Right cardiac atrium (tissue), 5 donors: ENCODE results near the gene JAZF1. TPM values are rescaled to one million over a fixed set of nuclear protein-coding genes. Genes with fewer than 3 reads are reported as not detected.
A peak's percentile ranks its signal among the peaks of the same experiment; 100 is the strongest.

ENCODE experiments used
- ATAC-seq, 2 donors: fragments of 200-7000 bp; cut with Tn5 transposase; one replicate each; pipeline versions ENCODE4 v1.8.0 to v1.9.1; 2020; ENCODE audit warnings: moderate library complexity in 2 of 2, mild to moderate bottlenecking in 1 of 2
- DNase-seq, 3 donors: peaks; one replicate each; pipeline ENCODE4 v3.0.0-alpha.2; 2020
- H3K27ac ChIP-seq: one replicate; pipeline ENCODE4 v1.5.1; 2013; ENCODE audit warnings: mild to moderate bottlenecking, low read length, control low read depth, moderate library complexity
- H3K27me3 ChIP-seq: one replicate; pipeline ENCODE4 v1.6.1; 2013; ENCODE audit not compliant: control insufficient read depth, insufficient read depth
- H3K4me1 ChIP-seq: one replicate; pipeline ENCODE4 v1.6.1; 2013; ENCODE audit warnings: low read length; ENCODE audit not compliant: control insufficient read depth, insufficient read depth
- H3K4me3 ChIP-seq: one replicate; pipeline ENCODE4 v1.5.1; 2013; ENCODE audit warnings: low read length, control low read depth
- H3K9me3 ChIP-seq: one replicate; pipeline ENCODE4 v1.6.1; 2013; ENCODE audit warnings: low read length; ENCODE audit not compliant: control insufficient read depth
- WGBS: extraction: QIAGEN DNeasy Blood & Tissue Kit; methylation state at CpG from one replicate; pipeline ENCODE4 v1.1.7; 2013; 5-methylcytosine and 5-hydroxymethylcytosine counted together
- intact Hi-C, 4 donors: fragments of 100-400 bp; cut with DNase I; formaldehyde crosslinking; loops; one replicate each; pipeline versions ENCODE4 v1.11.0 to v1.14.0; 2022 to 2023
- polyA plus RNA-seq: library from polyadenylated mRNA; stranded (reverse); fragments of 200-250 nt; gene quantifications from one replicate; pipeline ENCODE4 v1.2.3, GENCODE V29; 2013
- total RNA-seq, 4 donors: library from RNA; stranded (reverse); fragmentation: NEBNext Ultra II Directional; extraction: Animal tissue kit (Norgen Biotek cat#: 25700); gene quantifications; one replicate each; pipeline ENCODE4 v1.2.1, GENCODE V29; 2021
- donor health status: healthy with polysubstance abuse.
- donor health status: DM: no; HTN: yes; CAD: no.
- donor health status: DM: no; HTN: no; CAD: no.
- donor health status: DM: no; HTN: yes; CAD: no; lungs with severe emphysema.
- donor health status: DM: yes; HTN: yes; CAD: no.

JAZF1 gene
- total and polyA plus RNA-seq, 5 donors = 12.9 to 27.4 (median 23.9) TPM

DNA sequence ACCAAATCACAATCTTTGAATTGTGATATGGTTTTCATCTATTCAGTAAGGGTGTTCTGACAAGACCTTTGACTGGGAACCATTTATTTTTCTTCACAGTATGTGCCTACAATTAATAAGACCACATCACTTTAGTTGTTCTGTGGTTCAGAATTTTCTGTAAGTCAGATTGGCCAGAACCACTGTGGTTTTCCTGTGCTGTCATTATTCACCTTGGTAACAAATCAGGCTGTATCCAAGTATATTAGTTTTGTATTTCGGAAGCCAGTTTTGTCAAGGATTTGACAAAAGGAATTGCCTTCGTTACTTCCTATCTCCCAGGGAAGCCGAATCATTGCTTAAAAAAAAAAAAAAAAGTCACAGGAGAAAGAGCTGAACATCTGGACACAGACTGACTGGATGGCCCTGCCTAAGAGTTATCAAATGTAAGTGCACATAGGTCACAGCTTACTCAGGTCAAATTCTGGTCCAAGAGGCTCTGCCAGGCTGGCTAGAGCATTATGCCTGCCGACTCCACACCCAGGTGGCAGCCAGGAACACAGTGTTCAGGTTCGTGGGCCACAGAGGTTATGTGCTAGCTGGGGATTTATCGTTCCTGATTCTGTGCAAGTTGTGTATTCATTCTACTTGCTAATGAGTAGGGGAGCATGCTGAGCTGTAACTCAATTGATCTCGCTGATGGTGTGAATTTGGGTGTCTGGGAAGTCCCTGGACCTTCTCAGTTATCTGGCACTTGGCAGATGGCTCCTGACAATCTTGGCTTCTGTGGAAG lies 175.3 kb downstream of the JAZF1 start:
- Histone ChIP-seq H3K4me3 (no peak overlapping the region), H3K27me3 (no peaks in the 10 kb centered on the region), H3K9me3 (no peaks in the 10 kb centered on the region), H3K4me1 (peaks cover 6% of the 10 kb centered on the region), H3K27ac (no peak overlapping the region)
- intact Hi-C loops = no loop called here
- peak; percentile 57 to 80 for ATAC-seq
- WGBS = 34% methylated on average over 7 of the region's 7 CpGs
- DNase-seq = peak in 1 of 3 donors; percentile 70

DNA sequence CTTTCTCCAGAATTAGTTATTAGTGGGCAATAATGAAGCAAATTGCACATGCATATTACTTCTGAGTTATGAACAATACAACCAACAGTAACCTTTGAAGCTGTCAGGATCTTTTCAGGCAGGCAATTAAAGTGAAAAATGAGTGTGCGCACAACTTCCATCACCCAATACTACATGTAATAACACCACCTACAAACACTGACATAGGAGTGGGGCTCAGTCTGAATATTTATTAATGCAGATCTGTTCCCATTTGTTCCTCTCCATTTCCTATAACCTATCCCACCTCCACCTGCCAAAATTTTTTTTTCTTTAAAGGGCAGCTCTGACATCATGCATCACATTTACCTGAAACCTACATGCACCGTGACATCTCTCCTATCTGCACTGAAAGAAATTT lies 177.2 kb downstream of the JAZF1 start:
- Histone ChIP-seq H3K4me3 (no peak overlapping the region), H3K27ac (no peak overlapping the region), H3K9me3 (no peaks in the 10 kb centered on the region), H3K27me3 (no peaks in the 10 kb centered on the region), H3K4me1 (peaks cover 7% of the 10 kb centered on the region)
- ATAC-seq (no peak), DNase-seq (no peak)
- WGBS = 98% methylated on average over 2 of the region's 2 CpGs
- intact Hi-C loops = no loop called here

DNA sequence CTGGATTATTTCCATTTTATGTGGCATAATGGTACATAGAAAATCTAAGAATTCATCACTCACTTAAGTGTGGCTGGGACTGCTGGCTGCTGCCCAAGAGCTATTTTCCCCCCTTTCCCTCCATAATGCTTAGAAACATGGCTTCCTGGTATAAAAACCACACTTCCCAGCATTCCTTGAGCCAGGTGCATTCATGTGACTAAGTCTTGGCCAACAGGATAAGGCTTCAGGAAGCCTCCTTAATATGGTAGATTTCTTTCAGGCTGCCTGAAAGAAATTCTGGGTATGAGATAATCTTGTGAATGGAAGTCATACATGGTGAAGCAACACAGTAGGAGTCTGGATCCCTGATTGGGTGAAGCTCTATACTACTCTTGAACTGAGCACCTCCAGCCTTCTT lies 178.0 kb downstream of the JAZF1 start:
- ATAC-seq (no peak), DNase-seq (no peak)
- peaks cover 7% of the 10 kb centered on the region for H3K4me1 ChIP-seq
- intact Hi-C loops = no loop called here
- H3K9me3 ChIP-seq = no peaks in the 10 kb centered on the region
- H3K27ac ChIP-seq = no peak overlapping the region
- H3K27me3 ChIP-seq = no peaks in the 10 kb centered on the region
- no peak overlapping the region for H3K4me3 ChIP-seq

DNA sequence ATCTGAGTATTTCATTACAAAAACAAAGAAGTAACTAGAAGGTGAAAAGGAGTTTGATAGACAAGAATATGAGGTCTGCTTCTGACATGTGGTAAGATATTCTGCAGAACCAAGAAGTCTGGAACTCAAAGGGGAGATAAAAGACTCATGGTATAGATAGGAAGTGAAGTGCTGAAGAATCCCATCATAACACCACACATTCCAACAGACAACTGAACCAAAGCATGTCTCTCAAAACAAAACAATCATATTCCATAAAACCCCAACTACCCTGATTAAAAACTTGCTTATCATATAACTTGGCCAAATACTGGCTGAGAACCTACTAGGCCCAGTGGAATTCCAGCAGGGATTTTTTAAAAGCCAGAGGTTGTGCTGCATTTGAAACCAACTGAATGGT lies 178.7 kb downstream of the JAZF1 start:
- H3K4me1 ChIP-seq = peaks cover 7% of the 10 kb centered on the region
- intact Hi-C loops = no loop called here
- H3K27ac ChIP-seq = no peak overlapping the region
- DNase-seq (no peak), ATAC-seq (no peak)
- no peaks in the 10 kb centered on the region for H3K27me3 ChIP-seq
- H3K4me3 ChIP-seq = no peak overlapping the region
- H3K9me3 ChIP-seq = no peaks in the 10 kb centered on the region

DNA sequence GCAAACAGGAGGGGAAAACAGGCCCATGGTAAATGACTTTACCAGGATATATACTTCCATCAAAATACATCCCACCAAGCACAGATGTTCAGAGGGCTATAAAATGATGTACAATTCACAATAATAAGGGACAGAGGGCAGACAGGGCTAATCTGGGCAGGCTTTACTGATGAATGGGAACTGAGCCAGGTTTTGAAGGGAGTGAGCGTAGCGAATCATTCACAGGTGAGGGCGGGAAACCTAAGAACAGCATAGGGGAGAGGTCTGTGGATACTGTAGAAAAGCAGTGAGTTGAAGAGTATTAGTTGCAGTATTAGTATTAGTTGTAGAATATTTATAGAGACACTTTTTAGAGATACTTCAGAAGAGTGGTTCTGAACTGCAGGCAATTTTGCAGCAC lies 180.8 kb downstream of the JAZF1 start:
- Histone ChIP-seq H3K9me3 (no peaks in the 10 kb centered on the region), H3K27ac (no peak overlapping the region), H3K4me3 (no peak overlapping the region), H3K27me3 (no peaks in the 10 kb centered on the region), H3K4me1 (peaks cover 5% of the 10 kb centered on the region)
- DNase-seq (no peak), ATAC-seq (no peak)
- intact Hi-C loops = no loop called here
- 96% methylated on average over 3 of the region's 3 CpGs for WGBS

DNA sequence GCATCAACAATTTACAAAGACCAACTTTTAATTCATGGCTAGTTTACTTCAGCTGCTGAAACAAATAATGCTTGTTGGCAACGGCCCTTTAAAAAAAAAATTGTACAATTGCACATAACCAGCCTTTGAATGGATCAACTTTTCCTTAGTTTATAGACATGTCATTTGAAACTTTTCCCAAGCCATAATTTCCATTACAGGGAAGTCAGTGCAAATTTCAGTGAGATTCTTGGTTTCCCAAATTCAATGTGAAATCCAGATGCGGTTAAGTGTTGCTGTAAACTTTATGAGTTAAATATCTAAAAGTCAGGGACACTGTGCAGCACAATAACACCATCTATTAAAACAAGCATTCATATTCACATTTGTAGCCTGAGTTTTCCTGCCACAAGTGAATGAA lies 182.2 kb downstream of the JAZF1 start:
- Histone ChIP-seq H3K27ac (no peak overlapping the region), H3K4me1 (peaks cover 7% of the 10 kb centered on the region), H3K27me3 (no peaks in the 10 kb centered on the region), H3K4me3 (no peak overlapping the region), H3K9me3 (no peaks in the 10 kb centered on the region)
- 95% methylated on average over 2 of the region's 2 CpGs for WGBS
- DNase-seq (no peak), ATAC-seq (no peak)
- intact Hi-C loops = no loop called here

DNA sequence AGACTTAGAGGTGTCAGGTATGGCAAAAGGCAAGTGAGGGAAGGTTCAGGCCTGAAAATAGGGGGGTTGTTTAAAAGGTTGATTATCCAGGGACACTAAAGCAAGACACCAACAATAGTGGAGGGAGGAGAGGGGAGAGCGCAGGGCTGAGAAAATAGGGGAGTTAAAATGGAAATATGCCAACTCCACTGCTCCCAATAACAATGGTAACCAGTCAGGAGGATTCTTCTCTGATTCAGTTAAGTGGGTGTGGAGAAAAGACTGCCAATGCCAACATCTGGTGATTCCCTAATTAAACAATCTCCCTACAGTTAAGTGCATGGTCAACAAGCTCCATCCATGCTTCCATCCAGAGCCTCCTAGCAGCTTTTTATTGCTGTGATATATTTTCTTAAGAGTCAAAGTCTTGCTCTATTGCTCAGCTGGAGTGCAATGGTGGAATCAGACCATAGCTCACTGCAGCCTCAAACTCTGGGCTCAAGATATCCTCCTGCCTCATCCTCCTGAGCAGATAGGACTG lies 183.3 kb downstream of the JAZF1 start:
- Histone ChIP-seq H3K4me1 (peaks cover 5% of the 10 kb centered on the region), H3K9me3 (no peaks in the 10 kb centered on the region), H3K27ac (no peak overlapping the region), H3K27me3 (no peaks in the 10 kb centered on the region), H3K4me3 (no peak overlapping the region)
- intact Hi-C loops = no loop called here
- 96% methylated on average over 1 of the region's 1 CpG for WGBS
- ATAC-seq (no peak), DNase-seq (no peak)

DNA sequence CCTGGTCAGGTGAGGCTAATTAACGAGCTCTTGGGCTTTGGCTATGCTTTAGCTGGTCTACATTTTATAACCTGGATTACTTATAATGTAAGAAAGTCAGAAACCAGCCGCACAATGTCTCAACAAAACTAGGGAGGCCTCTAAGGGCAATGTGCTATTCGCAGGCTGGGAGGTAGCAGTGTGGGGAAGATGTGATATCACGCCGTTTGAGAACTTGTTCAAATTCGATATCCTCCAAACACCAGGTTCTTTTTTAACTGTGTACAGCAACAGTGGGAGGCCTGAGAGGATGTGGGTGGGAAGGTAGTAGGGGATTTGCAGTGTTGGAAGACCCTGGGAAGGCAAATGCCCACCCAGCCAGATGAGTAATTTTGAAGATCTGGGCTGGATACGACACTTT lies 184.5 kb downstream of the JAZF1 start:
- Histone ChIP-seq H3K27me3 (no peaks in the 10 kb centered on the region), H3K4me3 (no peak overlapping the region), H3K9me3 (no peaks in the 10 kb centered on the region), H3K4me1 (peaks cover 5% of the 10 kb centered on the region), H3K27ac (no peak overlapping the region)
- ATAC-seq (no peak), DNase-seq (no peak)
- intact Hi-C loops = no loop called here
- 93% methylated on average over 7 of the region's 7 CpGs for WGBS

DNA sequence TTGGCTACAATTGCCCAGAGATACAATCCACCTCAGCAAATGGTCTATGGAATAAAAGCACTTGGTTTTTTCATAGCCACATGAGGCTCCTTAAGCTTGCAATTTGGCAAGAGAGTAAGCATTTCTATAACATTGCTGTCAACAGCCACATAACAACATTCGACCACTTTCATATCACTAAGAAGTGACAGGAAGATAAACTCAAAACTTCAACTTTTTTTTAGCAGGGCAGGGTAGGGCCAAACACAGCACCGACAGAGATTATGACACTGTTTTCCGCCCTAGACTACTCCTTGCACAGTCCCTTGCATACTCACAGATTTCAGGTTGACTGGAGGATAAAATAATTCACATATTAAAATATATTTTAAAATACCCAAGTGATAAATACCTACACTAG lies 185.4 kb downstream of the JAZF1 start:
- no peak for DNase-seq
- H3K9me3 ChIP-seq = no peaks in the 10 kb centered on the region
- H3K27ac ChIP-seq = no peak overlapping the region
- intact Hi-C loops = no loop called here
- H3K4me1 ChIP-seq = peaks cover 5% of the 10 kb centered on the region
- H3K27me3 ChIP-seq = no peaks in the 10 kb centered on the region
- 52% methylated on average over 3 of the region's 3 CpGs for WGBS
- ATAC-seq = peak in 1 of 2 donors; percentile 19
- H3K4me3 ChIP-seq = no peak overlapping the region

DNA sequence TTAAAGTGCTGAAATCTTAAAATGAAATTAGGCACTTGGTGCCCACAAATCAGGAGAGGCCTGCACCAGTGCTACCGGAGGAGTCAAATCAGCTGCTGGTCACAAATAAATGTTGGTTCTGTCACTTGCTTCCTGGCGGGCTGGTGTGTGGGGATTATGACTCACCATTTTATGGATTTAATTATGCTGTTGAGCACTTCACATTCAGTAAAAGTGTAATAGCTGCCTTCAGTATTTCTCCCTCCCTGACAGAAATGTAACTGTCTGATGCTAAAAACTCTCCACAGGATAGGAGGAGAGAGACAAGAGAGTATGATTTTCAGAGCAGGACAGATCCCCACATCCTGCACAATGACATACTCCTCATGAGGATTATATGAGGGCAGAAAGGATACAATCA lies 186.0 kb downstream of the JAZF1 start:
- no peak for DNase-seq
- peak in 1 of 2 donors; percentile 33 for ATAC-seq
- H3K9me3 ChIP-seq = no peaks in the 10 kb centered on the region
- no peak overlapping the region for H3K27ac ChIP-seq
- 62% methylated on average over 2 of the region's 2 CpGs for WGBS
- H3K4me1 ChIP-seq = peaks cover 4% of the 10 kb centered on the region
- intact Hi-C loops = no loop called here
- H3K27me3 ChIP-seq = no peaks in the 10 kb centered on the region
- no peak overlapping the region for H3K4me3 ChIP-seq

DNA sequence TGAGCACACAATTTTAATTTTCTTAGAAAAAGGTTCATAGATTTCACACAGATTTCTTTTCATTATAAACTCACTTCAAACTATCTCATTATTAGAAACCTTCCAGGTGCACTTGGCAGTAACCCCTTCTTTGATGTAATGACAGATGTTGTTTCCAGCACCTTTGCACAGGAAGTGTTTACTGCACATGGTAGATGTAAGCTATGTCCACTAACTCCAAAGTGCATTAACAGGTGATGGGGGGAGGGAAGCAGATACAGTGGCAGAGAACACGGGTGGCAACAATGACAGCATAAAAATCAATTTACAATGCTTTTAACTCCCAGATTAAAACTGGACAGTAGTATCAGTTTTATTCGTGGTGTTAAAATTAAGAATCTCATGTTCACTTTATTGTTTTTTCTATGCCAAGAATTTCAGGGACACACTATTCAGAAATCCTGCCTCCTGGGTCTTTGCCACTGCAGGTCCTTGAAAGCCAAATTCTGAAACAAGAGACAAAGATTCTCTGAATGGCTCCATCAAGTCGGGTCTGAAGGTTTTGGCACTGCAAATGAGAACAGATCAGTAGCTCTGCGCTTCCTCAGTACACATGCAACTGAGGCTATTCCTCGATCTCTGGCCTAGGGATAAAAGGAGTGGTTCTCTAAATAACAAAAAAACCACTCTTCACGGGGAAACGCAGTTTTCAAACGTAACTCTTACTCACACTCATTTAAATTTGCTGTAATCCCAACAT lies 187.7 kb downstream of the JAZF1 start:
- Histone ChIP-seq H3K4me1 (peaks cover 4% of the 10 kb centered on the region), H3K4me3 (no peak overlapping the region), H3K27ac (no peak overlapping the region), H3K27me3 (no peaks in the 10 kb centered on the region), H3K9me3 (no peaks in the 10 kb centered on the region)
- WGBS = 55% methylated on average over 8 of the region's 8 CpGs
- intact Hi-C loops = no loop called here
- DNase-seq (no peak), ATAC-seq (peak in 1 of 2 donors; percentile 66)
